H1 (cell line): ENCODE measurements around the gene LRRC18. TPM values are rescaled to one million over a fixed set of nuclear protein-coding genes. Genes with fewer than 3 reads are reported as not detected.

Experiments used
- CREB1 ChIP-seq: IDR thresholded peaks from 2 replicates; pipeline ENCODE4 v1.6.1; 2012; ENCODE audit warnings: inconsistent platforms
- EGR1 ChIP-seq: IDR thresholded peaks from 2 replicates; pipeline ENCODE4 v1.6.1; 2011; ENCODE audit warnings: low read depth, low read length, borderline replicate concordance
- EP300 ChIP-seq, 2 experiments: IDR thresholded peaks; 1 replicate in 1 of 2; 2 replicates in 1 of 2; pipeline ENCODE4 v1.6.1; 2011 to 2012; ENCODE audit warnings: low read depth in 2 of 2, low read length in 2 of 2, mild to moderate bottlenecking in 2 of 2, borderline replicate concordance in 1 of 2, inconsistent platforms in 1 of 2, moderate library complexity in 1 of 2
- FOSL1 ChIP-seq: IDR thresholded peaks from 2 replicates; pipeline ENCODE4 v1.6.1; 2011; ENCODE audit warnings: mild to moderate bottlenecking, low read depth, low read length, moderate library complexity; ENCODE audit not compliant: insufficient read depth
- HDAC6 ChIP-seq: IDR thresholded peaks from one replicate; pipeline ENCODE4 v1.7.1; 2012; ENCODE audit warnings: low read depth, mild to moderate bottlenecking, inconsistent platforms, low read length, moderate library complexity
- KDM1A ChIP-seq: fragments of 200-600, 300-600 bp; sonication (generic); IDR thresholded peaks from 2 replicates; pipeline ENCODE4 v1.7.1; 2016; ENCODE audit warnings: mild to moderate bottlenecking, low read length, borderline replicate concordance
- POLR2AphosphoS5 ChIP-seq: IDR thresholded peaks from 2 replicates; pipeline ENCODE4 v1.6.1; 2011; ENCODE audit warnings: low read depth, low read length
- RBBP5 ChIP-seq: IDR thresholded peaks from 2 replicates; pipeline ENCODE4 v1.7.1; 2012; ENCODE audit warnings: low read depth, mild to moderate bottlenecking, inconsistent platforms, low read length, moderate library complexity, borderline replicate concordance
- SIX5 ChIP-seq: IDR thresholded peaks from 2 replicates; pipeline ENCODE4 v1.6.1; 2011; ENCODE audit warnings: mild to moderate bottlenecking, low read depth, low read length
- SP4 ChIP-seq: IDR thresholded peaks from 2 replicates; pipeline ENCODE4 v1.6.1; 2012; ENCODE audit warnings: low read length, inconsistent platforms
- TEAD4 ChIP-seq: IDR thresholded peaks from 2 replicates; pipeline ENCODE4 v1.6.1; 2012; ENCODE audit warnings: low read depth, low read length, inconsistent platforms, mixed read lengths
- ZNF274 ChIP-seq: IDR thresholded peaks from 2 replicates; pipeline ENCODE4 v1.7.0; 2012; ENCODE audit warnings: low read length, borderline replicate concordance; ENCODE audit errors: extremely low read depth
- polyA plus RNA-seq, 7 experiments: library from polyadenylated mRNA; depleted of rRNA in 3 of 7; stranded (reverse) in 5 of 7; unstranded in 2 of 7; fragments of >200 nt in 5 of 7; fragments of 200-250 nt in 2 of 7; gene quantifications; 1 replicate in 5 of 7; 2 replicates in 1 of 7; 4 replicates in 1 of 7; pipeline versions ENCODE4 v1.2.1 to v1.2.3, GENCODE V29; 2011 to 2013; ENCODE audit warnings: missing spikeins in 2 of 7, mixed read lengths in 2 of 7
- total RNA-seq: library from RNA; stranded (reverse); fragmentation: NEBNext Ultra II Directional; extraction: Animal tissue kit (Norgen Biotek cat#: 25700); gene quantifications from 2 replicates; pipeline ENCODE4 v1.2.1, GENCODE V29; 2021
- TF ChIP-seq, protein P1 (sequence below): fragments of 300-600 bp; sonication (generic); IDR thresholded peaks from 2 replicates; pipeline ENCODE4 v1.7.1; 2012; ENCODE audit warnings: low read length, moderate library complexity, mild to moderate bottlenecking, inconsistent platforms; ENCODE audit not compliant: insufficient replicate concordance

LRRC18 gene
- total and polyA plus RNA-seq, 2 of the 8 experiments (the other 6 are each of a cell fraction or from before 2014, with no cell fraction given): not detected

DNA sequence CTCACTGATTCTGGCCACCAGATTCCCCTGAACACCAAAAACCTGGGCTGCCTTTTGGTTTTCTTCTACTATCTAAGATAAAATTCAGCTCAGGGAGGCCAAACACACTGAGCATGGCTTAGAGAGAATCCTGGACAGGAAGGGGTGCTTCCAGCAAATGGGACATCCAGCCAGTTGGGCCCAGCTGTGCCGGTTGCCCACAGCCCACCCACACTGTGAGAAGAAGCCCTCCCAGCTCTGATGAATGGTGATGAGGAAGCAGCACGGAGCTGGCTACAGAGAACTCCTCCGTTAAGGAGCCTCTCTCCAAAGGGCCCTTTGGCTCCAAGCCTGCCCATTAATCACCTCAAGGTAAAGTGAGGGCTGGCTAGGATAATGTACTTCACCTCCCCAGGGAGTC, 15.9 kb downstream of the LRRC18 start (continued):
- TF ChIP-seq, protein P1, sequence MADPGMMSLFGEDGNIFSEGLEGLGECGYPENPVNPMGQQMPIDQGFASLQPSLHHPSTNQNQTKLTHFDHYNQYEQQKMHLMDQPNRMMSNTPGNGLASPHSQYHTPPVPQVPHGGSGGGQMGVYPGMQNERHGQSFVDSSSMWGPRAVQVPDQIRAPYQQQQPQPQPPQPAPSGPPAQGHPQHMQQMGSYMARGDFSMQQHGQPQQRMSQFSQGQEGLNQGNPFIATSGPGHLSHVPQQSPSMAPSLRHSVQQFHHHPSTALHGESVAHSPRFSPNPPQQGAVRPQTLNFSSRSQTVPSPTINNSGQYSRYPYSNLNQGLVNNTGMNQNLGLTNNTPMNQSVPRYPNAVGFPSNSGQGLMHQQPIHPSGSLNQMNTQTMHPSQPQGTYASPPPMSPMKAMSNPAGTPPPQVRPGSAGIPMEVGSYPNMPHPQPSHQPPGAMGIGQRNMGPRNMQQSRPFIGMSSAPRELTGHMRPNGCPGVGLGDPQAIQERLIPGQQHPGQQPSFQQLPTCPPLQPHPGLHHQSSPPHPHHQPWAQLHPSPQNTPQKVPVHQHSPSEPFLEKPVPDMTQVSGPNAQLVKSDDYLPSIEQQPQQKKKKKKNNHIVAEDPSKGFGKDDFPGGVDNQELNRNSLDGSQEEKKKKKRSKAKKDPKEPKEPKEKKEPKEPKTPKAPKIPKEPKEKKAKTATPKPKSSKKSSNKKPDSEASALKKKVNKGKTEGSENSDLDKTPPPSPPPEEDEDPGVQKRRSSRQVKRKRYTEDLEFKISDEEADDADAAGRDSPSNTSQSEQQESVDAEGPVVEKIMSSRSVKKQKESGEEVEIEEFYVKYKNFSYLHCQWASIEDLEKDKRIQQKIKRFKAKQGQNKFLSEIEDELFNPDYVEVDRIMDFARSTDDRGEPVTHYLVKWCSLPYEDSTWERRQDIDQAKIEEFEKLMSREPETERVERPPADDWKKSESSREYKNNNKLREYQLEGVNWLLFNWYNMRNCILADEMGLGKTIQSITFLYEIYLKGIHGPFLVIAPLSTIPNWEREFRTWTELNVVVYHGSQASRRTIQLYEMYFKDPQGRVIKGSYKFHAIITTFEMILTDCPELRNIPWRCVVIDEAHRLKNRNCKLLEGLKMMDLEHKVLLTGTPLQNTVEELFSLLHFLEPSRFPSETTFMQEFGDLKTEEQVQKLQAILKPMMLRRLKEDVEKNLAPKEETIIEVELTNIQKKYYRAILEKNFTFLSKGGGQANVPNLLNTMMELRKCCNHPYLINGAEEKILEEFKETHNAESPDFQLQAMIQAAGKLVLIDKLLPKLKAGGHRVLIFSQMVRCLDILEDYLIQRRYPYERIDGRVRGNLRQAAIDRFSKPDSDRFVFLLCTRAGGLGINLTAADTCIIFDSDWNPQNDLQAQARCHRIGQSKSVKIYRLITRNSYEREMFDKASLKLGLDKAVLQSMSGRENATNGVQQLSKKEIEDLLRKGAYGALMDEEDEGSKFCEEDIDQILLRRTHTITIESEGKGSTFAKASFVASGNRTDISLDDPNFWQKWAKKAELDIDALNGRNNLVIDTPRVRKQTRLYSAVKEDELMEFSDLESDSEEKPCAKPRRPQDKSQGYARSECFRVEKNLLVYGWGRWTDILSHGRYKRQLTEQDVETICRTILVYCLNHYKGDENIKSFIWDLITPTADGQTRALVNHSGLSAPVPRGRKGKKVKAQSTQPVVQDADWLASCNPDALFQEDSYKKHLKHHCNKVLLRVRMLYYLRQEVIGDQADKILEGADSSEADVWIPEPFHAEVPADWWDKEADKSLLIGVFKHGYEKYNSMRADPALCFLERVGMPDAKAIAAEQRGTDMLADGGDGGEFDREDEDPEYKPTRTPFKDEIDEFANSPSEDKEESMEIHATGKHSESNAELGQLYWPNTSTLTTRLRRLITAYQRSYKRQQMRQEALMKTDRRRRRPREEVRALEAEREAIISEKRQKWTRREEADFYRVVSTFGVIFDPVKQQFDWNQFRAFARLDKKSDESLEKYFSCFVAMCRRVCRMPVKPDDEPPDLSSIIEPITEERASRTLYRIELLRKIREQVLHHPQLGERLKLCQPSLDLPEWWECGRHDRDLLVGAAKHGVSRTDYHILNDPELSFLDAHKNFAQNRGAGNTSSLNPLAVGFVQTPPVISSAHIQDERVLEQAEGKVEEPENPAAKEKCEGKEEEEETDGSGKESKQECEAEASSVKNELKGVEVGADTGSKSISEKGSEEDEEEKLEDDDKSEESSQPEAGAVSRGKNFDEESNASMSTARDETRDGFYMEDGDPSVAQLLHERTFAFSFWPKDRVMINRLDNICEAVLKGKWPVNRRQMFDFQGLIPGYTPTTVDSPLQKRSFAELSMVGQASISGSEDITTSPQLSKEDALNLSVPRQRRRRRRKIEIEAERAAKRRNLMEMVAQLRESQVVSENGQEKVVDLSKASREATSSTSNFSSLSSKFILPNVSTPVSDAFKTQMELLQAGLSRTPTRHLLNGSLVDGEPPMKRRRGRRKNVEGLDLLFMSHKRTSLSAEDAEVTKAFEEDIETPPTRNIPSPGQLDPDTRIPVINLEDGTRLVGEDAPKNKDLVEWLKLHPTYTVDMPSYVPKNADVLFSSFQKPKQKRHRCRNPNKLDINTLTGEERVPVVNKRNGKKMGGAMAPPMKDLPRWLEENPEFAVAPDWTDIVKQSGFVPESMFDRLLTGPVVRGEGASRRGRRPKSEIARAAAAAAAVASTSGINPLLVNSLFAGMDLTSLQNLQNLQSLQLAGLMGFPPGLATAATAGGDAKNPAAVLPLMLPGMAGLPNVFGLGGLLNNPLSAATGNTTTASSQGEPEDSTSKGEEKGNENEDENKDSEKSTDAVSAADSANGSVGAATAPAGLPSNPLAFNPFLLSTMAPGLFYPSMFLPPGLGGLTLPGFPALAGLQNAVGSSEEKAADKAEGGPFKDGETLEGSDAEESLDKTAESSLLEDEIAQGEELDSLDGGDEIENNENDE: no peak
- no peak for TF ChIP-seq SIX5
- no peak for TF ChIP-seq EP300 (IDR thresholded peaks at IDR 0.05; ENCODE audit: borderline replicate concordance in 1 of 2, low read depth in 2 of 2, low read length in 2 of 2)
- TF ChIP-seq CREB1: no peak
- no peak for TF ChIP-seq SP4
- TF ChIP-seq KDM1A: no peak
- no peak for TF ChIP-seq EGR1
- TF ChIP-seq FOSL1: no peak
- TF ChIP-seq POLR2AphosphoS5: no peak
- no peak for TF ChIP-seq RBBP5
- TF ChIP-seq HDAC6: no peak
- TF ChIP-seq ZNF274: no peak
- TF ChIP-seq TEAD4: no peak
